Measurements from ENCODE around the gene UBALD2. TPM values are rescaled to one million over a fixed set of nuclear protein-coding genes. Genes with fewer than 3 reads are reported as not detected.

The UBALD2 gene
- total and polyA plus RNA-seq, 2 of the 8 experiments (the other 6 are each of a cell fraction or from before 2014, with no cell fraction given): 17.8 to 22.6 TPM

DNA sequence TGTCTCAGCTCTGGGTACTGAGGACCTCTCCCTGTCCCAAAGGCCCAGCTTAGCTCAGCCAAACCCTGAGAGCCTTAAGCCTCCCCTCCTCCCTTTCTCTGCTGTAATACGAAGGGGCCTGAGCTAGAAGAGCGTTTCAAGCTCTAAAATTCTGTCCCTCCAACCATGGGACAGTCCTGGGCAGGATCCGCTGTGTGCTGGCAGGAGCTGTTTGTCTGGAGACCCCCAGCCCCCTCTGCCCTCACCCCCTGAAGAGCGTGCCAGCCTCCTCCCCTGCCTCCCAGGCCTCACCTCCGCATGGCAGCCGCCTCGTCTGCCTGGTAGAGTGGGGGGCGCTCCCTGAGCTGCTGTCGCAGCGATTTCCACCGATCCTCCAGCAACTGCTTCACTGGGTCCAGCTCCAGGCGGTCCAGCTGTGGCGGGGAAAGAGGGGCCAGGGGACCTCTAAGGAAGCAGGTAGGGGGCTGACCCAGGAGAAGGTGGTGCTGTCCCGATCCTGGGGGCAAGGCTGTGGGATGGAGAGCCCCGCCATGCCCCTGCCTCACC is 14.7 kb downstream of the UBALD2 start:
- Histone ChIP-seq H2BK12ac (ENCODE audit: low read depth, low read length) (0 out of 2 replicates have a peak overlapping the region, but pooled peaks have one; percentile 43), H3K27me3 (replicated peaks in 1 of 4; ENCODE audit: control insufficient read depth in 3 of 4, extremely low read depth in 1 of 4, insufficient read depth in 3 of 4, low read length in 3 of 4) (no peaks in the 10 kb centered on the region), H3K23ac (ENCODE audit: insufficient read length) (no peak overlapping the region), H3K9me3 (ENCODE audit: insufficient read depth in 2 of 2, low read depth in 1 of 2, low read length in 1 of 2) (no peaks in the 10 kb centered on the region), H3K4me2 (ENCODE audit: insufficient read depth in 1 of 2, low read depth in 2 of 2, low read length in 2 of 2) (no peak overlapping the region), H3K14ac (ENCODE audit: insufficient read length) (no peak overlapping the region), H4K20me1 (replicated peaks in 1 of 2; ENCODE audit: control insufficient read depth in 1 of 2, insufficient read depth in 2 of 2, low read length in 2 of 2) (peaks cover 0 to 6% of the 10 kb centered on the region in 2 experiments), H3K36me3 (ENCODE audit: control insufficient read depth in 2 of 4, insufficient read depth in 4 of 4, low read length in 3 of 4) (no peaks in the 10 kb centered on the region; a peak in 1 of 8 replicates), H2BK5ac (ENCODE audit: low read depth, low read length) (no peak overlapping the region), H3K27ac (ENCODE audit: low read depth, low read length) (no peak overlapping the region), H3K9ac (replicated peaks in 1 of 4; ENCODE audit: extremely low read depth in 1 of 4, low read depth in 3 of 4, low read length in 3 of 4) (no peak overlapping the region), H2AFZ (ENCODE audit: low read length) (no peak overlapping the region), H3K23me2 (ENCODE audit: low read depth, low read length) (peaks cover 3% of the 10 kb centered on the region; the same call in 1 of the 2 replicates), H4K91ac (replicated peaks; ENCODE audit: insufficient read length, low read length) (no peak overlapping the region), H3K4ac (replicated peaks; ENCODE audit: insufficient read length, low read depth, low read length) (no peak overlapping the region), H2BK120ac (replicated peaks; ENCODE audit: low read depth, low read length) (no peak overlapping the region), H3K56ac (replicated peaks; ENCODE audit: insufficient read length, low read depth, low read length) (no peak overlapping the region), H4K8ac (ENCODE audit: extremely low read depth, insufficient read depth, low read length) (no peak overlapping the region), H3K79me1 (ENCODE audit: low read depth, low read length) (no peaks in the 10 kb centered on the region), H2BK20ac (ENCODE audit: low read length) (0 out of 2 replicates have a peak overlapping the region, but pooled peaks have one; percentile 61), H3K18ac (ENCODE audit: extremely low read depth, low read length) (0 out of 2 replicates have a peak overlapping the region, but pooled peaks have one; percentile 7), H3K4me1 (replicated peaks in 1 of 4; ENCODE audit: control insufficient read depth in 3 of 4, insufficient read depth in 4 of 4, low read length in 3 of 4) (peaks cover 0 to 4% (median 0%) of the 10 kb centered on the region in 4 experiments; a peak in 3 of 7 replicates), H3K79me2 (ENCODE audit: control insufficient read depth in 1 of 2, insufficient read depth in 2 of 2, low read length in 2 of 2) (no peaks in the 10 kb centered on the region), H3K4me3 (ENCODE audit: extremely low read depth in 1 of 4, insufficient read depth in 2 of 4, low read depth in 3 of 4, low read length in 4 of 4) (no peak overlapping the region), H2BK15ac (ENCODE audit: low read length) (no peak overlapping the region), H2AK5ac (ENCODE audit: low read depth, low read length) (no peak overlapping the region), H4K5ac (ENCODE audit: insufficient read length, low read depth, low read length) (no peak overlapping the region)
- FAIRE-seq (no peak), DNase-seq (ENCODE audit: low read depth in 1 of 2, low spot score in 2 of 2) (no peak)
- CTCF ChIA-PET (ENCODE audit: partially characterized antibody): interaction anchor here (0.5 to 5.6 kb wide), 92 partner anchors 10 to 678 kb away, joined by 3 to 84 read pairs (median 5); partner anchors contain the start of genes EXOC7, FOXJ1, RNF157 and UBALD2
- 88% methylated on average over 12 of the region's 15 CpGs; no CpG with 5 or more reads in 1 of the 2 experiments for WGBS, 2 experiments (ENCODE audit: extremely low coverage in 1 of 2, insufficient coverage in 1 of 2, insufficient read length in 1 of 2, insufficient replicate concordance in 2 of 2, low coverage in 1 of 2, low lambda C conversion rate in 2 of 2, missing lambda C conversion rate in 1 of 2)
- POLR2A ChIA-PET (ENCODE audit: partially characterized antibody): interaction anchor here (0.6 to 1.8 kb wide), 7 partner anchors 11 to 500 kb away, joined by 3 to 6 read pairs (median 4); no protein-coding TSS in a partner anchor
- no peak for TF ChIP-seq PHF8 (conservative IDR thresholded peaks at IDR 0.05; ENCODE audit: low read depth, low read length)
- no peak for TF ChIP-seq SIN3A (conservative IDR thresholded peaks at IDR 0.05 in 1 of 2, IDR thresholded peaks at IDR 0.05 in 1 of 2; ENCODE audit: low read depth in 1 of 2, low read length in 2 of 2)
- TF ChIP-seq CBX5 (IDR thresholded peaks at IDR 0.05; ENCODE audit: low read depth, low read length): no peak
- no peak for TF ChIP-seq JUND (IDR thresholded peaks at IDR 0.05; ENCODE audit: low read length)
- no peak for TF ChIP-seq CTBP2 (IDR thresholded peaks at IDR 0.05; ENCODE audit: borderline replicate concordance, insufficient read depth, insufficient read length, low read length)
- TF ChIP-seq POU5F1 (IDR thresholded peaks at IDR 0.05; ENCODE audit: low read depth, low read length): no peak
- TF ChIP-seq, protein P1, sequence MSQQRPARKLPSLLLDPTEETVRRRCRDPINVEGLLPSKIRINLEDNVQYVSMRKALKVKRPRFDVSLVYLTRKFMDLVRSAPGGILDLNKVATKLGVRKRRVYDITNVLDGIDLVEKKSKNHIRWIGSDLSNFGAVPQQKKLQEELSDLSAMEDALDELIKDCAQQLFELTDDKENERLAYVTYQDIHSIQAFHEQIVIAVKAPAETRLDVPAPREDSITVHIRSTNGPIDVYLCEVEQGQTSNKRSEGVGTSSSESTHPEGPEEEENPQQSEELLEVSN (IDR thresholded peaks at IDR 0.05): no peak
- no peak for TF ChIP-seq RNF2 (IDR thresholded peaks at IDR 0.05; ENCODE audit: borderline replicate concordance, low read depth, low read length, missing control alignments, poor library complexity, severe bottlenecking)
- TF ChIP-seq NANOG (IDR thresholded peaks at IDR 0.05; ENCODE audit: insufficient read depth, low read depth, low read length, poor library complexity, severe bottlenecking): no peak
- no peak for TF ChIP-seq GABPA (IDR thresholded peaks at IDR 0.05; ENCODE audit: borderline replicate concordance, insufficient read depth, low read length)

Measured in H1 (cell line).